AG08395 (cell line): ENCODE data around the gene FAM50A.
A peak's percentile ranks its signal among the peaks of the same experiment; 100 is the strongest.
"Not testable (repeated sequence)": the region's sequence is repeated elsewhere in the genome, so short reads cannot be mapped to it uniquely, and the experiment has no call there.

Experiments used
- DNase-seq: peaks from one replicate; pipeline ENCODE4 v3.0.0; 2012; ENCODE audit warnings: mixed read lengths, low spot score

The FAM50A gene

DNA sequence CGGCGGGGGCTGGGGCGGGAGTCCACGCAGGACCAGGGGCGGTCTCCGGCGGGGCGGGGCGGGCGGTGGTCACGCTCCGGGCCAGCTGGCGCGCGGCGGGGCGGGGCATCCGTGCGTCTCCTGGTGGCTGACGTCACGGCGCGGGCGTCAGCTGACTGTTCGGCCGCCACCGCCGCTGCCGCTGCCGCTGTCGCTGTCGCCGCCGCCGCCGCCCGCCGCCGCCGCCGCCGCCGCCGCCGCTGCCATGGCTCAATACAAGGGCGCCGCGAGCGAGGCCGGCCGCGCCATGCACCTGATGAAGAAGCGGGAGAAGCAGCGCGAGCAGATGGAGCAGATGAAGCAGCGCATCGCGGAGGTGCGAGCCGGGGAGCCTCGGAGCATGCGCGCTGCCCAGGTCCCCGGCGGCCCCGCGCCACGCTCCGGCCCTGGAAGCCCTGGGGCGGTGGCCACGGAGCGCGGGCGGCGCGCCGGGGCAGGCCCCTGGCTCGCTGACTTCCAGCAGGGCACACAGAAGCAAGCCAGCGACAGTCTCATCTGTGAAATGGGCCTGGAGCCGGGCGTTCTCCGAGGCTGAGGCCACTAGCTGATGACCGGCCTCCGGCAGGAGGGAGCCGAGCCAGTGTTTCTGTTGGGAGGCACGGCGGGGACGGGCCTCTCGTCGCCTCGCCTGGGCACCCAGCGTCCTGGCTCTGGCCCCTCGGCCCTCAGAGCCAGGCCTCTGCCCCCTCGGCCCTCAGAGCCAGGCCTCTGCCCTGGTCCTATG is at the start of gene FAM50A:
Gene FAM50A, plus strand, starts transcription at position 150 of the 763 bp plus-strand sequence. Its CDS starts 95 bp downstream, at position 245.
- DNase-seq, result peak; percentile 85

- DNase-seq, result not testable (repeated sequence)
Measured at GRCh38 chrX:154396363-154396762, 47.6 kb upstream of the FAM50A start.

GRCh38 chrX:154396973-154397887 is 46.7 kb upstream of the FAM50A start:
- peak; percentile 46 for DNase-seq

GRCh38 chrX:154397888-154398667 is 45.9 kb upstream of the FAM50A start, which contains the start of gene RPL10:
Gene RPL10 (plus strand): TSS chrX:154398377. CDS start chrX:154398520, 143 bp downstream.
- peak; percentile 97 for DNase-seq

GRCh38 chrX:154398668-154399526 is 45.0 kb upstream of the FAM50A start:
- DNase-seq, result peak; percentile 32

GRCh38 chrX:154399527-154400368 is 44.2 kb upstream of the FAM50A start:
- no peak for DNase-seq

DNA sequence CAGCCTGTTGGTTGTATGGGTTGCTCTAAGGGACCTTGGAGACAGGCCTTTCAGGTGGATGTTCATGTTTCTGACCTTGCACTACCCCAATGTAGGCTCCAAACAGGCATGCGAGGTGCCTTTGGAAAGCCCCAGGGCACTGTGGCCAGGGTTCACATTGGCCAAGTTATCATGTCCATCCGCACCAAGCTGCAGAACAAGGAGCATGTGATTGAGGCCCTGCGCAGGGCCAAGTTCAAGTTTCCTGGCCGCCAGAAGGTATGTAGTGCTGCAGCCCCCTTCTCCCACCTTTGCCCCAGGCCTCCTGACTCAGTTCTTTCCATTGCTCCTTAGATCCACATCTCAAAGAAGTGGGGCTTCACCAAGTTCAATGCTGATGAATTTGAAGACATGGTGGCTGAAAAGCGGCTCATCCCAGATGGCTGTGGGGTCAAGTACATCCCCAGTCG is 43.5 kb upstream of the FAM50A start:
- not testable (repeated sequence) for DNase-seq

DNA sequence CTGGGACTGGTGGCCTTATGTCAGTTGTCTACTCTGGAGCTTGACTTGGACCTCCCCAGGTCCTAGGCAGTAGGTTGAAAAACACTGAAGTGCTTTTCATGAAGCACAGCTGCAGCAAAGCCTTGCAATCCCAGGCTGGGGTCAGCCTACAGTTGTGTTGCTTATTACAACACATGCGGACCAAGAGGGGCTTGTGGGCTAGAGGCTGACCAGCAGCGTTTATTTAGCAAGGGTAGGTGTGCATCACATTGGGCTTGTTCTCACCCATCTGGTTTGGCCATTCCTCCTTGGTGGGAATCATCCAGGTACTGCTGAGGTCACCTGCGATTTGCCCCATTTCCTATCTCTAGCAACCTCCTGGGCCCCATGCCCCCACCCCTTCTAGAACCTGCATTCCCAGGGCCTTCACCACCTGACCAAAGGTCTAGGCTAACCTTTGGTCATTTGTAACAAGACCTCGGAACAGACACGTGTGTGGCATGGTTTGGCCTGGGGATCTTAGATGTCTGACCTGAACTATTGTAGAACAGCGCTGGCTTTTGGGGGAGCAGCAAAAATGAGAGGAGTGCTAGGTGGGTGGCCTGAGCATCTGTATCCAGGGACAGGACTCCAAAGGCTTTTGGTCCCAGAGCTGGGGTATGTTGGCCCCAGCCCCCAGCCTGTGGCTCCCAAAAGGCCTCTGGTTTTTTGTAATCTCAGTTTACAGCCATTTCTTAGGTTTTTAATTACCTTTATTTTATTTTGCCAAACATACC is 42.7 kb upstream of the FAM50A start:
- no peak for DNase-seq

GRCh38 chrX:154401918-154402621 is 41.9 kb upstream of the FAM50A start:
- DNase-seq, result no peak

GRCh38 chrX:154402622-154403127 is 41.3 kb upstream of the FAM50A start:
- DNase-seq, result no peak

GRCh38 chrX:154403192-154403591 is 40.7 kb upstream of the FAM50A start:
- DNase-seq, result no peak

DNA sequence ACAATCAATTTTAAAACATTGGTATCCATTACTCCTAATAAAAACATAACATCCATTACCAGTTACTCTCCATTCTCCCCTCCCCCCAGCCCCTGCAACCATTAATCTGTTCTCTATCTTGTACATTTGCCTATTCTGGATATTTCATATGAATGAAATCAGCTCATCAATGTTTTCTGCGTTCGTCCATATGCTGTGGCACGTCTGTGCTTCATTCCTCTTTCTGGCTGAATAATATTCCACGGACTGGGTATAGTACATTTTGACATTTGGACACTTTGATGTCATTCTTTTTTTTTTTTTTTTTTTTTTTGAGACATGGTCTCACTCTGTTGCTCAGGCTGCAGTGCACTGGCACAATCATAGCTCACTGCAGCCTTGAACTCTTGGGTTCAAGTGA is 40.1 kb upstream of the FAM50A start:
- no peak for DNase-seq

DNA sequence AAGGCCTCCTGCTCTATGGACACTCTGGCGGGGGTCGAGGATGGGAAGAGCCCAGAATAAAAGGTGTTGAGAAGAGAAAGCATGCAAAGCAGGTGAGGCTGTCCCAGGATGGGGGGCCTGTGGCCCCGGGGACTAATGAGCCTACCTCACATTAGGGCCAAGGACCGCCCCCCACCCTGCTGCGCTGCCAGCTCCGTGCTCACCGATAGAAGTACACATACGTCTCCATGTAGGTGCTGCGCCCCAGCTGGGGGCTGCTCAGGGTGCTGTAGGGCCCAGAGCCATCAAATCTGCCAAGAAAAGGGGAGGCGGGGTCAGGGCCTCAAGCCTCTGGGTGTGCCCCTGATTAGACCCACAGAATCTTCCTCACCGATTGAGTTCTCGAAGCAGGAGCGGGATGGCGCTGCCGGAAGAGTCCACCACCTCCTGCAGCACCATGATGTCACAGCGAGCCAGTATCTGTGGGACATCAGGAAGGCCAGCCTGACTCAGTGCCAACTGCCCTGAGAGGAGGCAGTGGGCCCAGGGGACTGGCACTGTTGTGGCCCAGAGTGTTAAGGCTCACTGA is 39.2 kb upstream of the FAM50A start:
- no peak for DNase-seq

DNA sequence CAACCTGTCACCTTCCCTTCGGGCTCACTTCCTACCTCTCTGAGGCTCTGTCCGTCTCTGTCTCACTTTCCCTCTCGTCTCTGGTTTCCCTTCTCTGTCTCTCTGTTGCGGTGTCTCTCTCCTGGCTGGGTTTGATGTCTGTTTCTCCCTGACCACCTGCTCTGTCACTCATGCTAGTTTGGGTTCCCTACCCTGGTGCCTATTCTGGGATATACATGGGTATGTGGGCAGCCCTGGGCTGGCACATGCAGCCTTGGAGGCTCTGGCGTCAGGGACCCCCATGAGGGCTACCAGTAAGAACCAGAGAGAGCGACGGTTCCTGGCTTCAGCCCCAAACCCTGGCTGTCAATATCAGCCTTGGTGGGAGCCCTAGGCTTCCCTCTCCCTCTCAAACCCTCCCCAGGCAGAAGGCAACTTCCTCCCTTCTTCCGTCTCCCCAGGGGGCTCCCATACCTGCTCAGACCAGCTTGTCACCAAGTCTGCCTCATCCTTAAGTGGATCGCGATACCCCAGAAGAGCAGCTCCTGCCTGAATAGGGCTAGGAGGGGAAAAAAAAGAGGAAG is 35.2 kb upstream of the FAM50A start:
- no peak for DNase-seq

- DNase-seq, result peak; percentile 64
Measured at GRCh38 chrX:154409222-154409871, 34.6 kb upstream of the FAM50A start, which contains the start of gene DNASE1L1. Gene DNASE1L1 (minus strand): TSS chrX:154409254. CDS start chrX:154405568, 3,686 bp downstream.

DNA sequence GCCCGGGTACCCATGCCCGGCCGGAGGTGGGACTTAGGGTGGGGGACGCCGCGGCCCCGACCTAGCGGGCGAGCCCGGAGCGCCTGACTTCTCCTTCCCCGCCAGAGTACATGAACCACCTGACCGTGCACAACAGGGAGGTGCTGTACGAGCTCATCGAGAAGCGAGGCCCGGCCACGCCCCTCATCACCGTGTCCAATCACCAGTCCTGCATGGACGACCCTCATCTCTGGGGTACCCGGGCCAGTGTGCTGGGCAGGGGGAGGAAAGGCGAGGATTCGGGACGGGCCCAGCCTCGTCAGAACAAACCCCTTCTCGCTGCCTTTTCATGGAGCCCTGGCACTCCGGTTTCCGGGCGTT is 32.0 kb upstream of the FAM50A start:
- peak; percentile 45 for DNase-seq

GRCh38 chrX:154412468-154412867 is 31.5 kb upstream of the FAM50A start:
- DNase-seq, result no peak
